HG03108 (cell line): Measurements from ENCODE around the gene CCDC178.
"Not testable (repeated sequence)": the region's sequence is repeated elsewhere in the genome, so short reads cannot be mapped to it uniquely, and the experiment has no call there.

Source experiments
- ATAC-seq: cut with Tn5 transposase; IDR thresholded peaks from one replicate; pipeline ENCODE4 v1.9.1; 2021; ENCODE audit warnings: moderate library complexity; ENCODE audit not compliant: unreplicated experiment

CCDC178 gene

GRCh38 chr18:33440060-33441043 lies at the start of gene CCDC178:
Gene CCDC178, minus strand, starts transcription at chr18:33440721. Its CDS starts 28,633 bp downstream, at chr18:33412088.
- ATAC-seq, result no peak

- no peak for ATAC-seq
Observed at GRCh38 chr18:33483908-33484307, 43.4 kb upstream of the CCDC178 start.

- no peak for ATAC-seq
Observed at GRCh38 chr18:33472509-33472908, 32.0 kb upstream of the CCDC178 start.

- no peak for ATAC-seq
Observed at GRCh38 chr18:33470216-33470615, 29.7 kb upstream of the CCDC178 start.

- ATAC-seq, result no peak
Observed at GRCh38 chr18:33469699-33470098, 29.2 kb upstream of the CCDC178 start.

- no peak for ATAC-seq
Observed at GRCh38 chr18:33467531-33467930, 27.0 kb upstream of the CCDC178 start.

GRCh38 chr18:33466822-33467221 lies 26.3 kb upstream of the CCDC178 start:
- ATAC-seq, result no peak

- ATAC-seq, result no peak
Observed at GRCh38 chr18:33460681-33461080, 20.2 kb upstream of the CCDC178 start.

GRCh38 chr18:33459612-33460011 lies 19.1 kb upstream of the CCDC178 start:
- no peak for ATAC-seq

- no peak for ATAC-seq
Observed at GRCh38 chr18:33446604-33447003, 6.1 kb upstream of the CCDC178 start.

- no peak for ATAC-seq
Observed at GRCh38 chr18:33444709-33445108, 4.2 kb upstream of the CCDC178 start.

GRCh38 chr18:33432857-33433256 lies 7.7 kb downstream of the CCDC178 start:
- no peak for ATAC-seq

- ATAC-seq, result no peak
Observed at GRCh38 chr18:33427549-33427948, 13.0 kb downstream of the CCDC178 start.

- ATAC-seq, result no peak
Observed at GRCh38 chr18:33424266-33424946, 16.1 kb downstream of the CCDC178 start.

GRCh38 chr18:33421225-33421624 lies 19.3 kb downstream of the CCDC178 start:
- no peak for ATAC-seq

- no peak for ATAC-seq
Observed at GRCh38 chr18:33404244-33404873, 36.2 kb downstream of the CCDC178 start.

- not testable (repeated sequence) for ATAC-seq
Observed at GRCh38 chr18:33398939-33399338, 41.6 kb downstream of the CCDC178 start.

- no peak for ATAC-seq
Observed at GRCh38 chr18:33375829-33376228, 64.7 kb downstream of the CCDC178 start.

- no peak for ATAC-seq
Observed at GRCh38 chr18:33372442-33372841, 68.1 kb downstream of the CCDC178 start.

GRCh38 chr18:33369711-33370449 lies 70.6 kb downstream of the CCDC178 start:
- no peak for ATAC-seq

- no peak for ATAC-seq
Observed at GRCh38 chr18:33356735-33357134, 83.8 kb downstream of the CCDC178 start.
